WTC11 (cell line): Measurements from ENCODE around the gene PPP6R3. TPM values are rescaled to one million over a fixed set of nuclear protein-coding genes. Genes with fewer than 3 reads are reported as not detected.

Experiments used
- ATAC-seq: fragments of 200-7000 bp; cut with Tn5 transposase; 2 replicates; pipeline ENCODE4 v1.10.0; 2021; ENCODE audit warnings: mild to moderate bottlenecking, moderate library complexity
- CTCF ChIA-PET: fragments of 300-600 bp; sonication (Branson Sonifier 250); formaldehyde crosslinking; loops from one replicate; lab custom pipeline; 2021; ENCODE audit warnings: antibody characterized with exemption; lab: Charles Lee
- POLR2A ChIA-PET: fragments of 350-600 bp; sonication (Branson Sonifier 250); formaldehyde crosslinking; loops from one replicate; lab custom pipeline; 2021; ENCODE audit warnings: antibody characterized with exemption; lab: Charles Lee
- DNase-seq: peaks from one replicate; pipeline ENCODE4 v3.0.0; 2021; ENCODE audit warnings: low spot score
- H3K27ac Mint-ChIP-seq: 2 replicates; pipeline ENCODE4 v1.8.0; 2021; ENCODE audit warnings: mixed read lengths
- H3K27me3 Mint-ChIP-seq: 2 replicates; pipeline ENCODE4 v1.8.0; 2021; ENCODE audit warnings: low read depth, mild to moderate bottlenecking, moderate library complexity, mixed read lengths
- H3K36me3 Mint-ChIP-seq: 2 replicates; pipeline ENCODE4 v1.8.0; 2021; ENCODE audit warnings: mixed read lengths
- H3K4me1 Mint-ChIP-seq: 2 replicates; pipeline ENCODE4 v1.8.0; 2022; ENCODE audit warnings: mixed read lengths
- H3K4me3 Mint-ChIP-seq: 2 replicates; pipeline ENCODE4 v1.8.0; 2021; ENCODE audit warnings: mild to moderate bottlenecking, moderate library complexity, mixed read lengths
- H3K9me3 Mint-ChIP-seq: 2 replicates; pipeline ENCODE4 v1.8.0; 2021; ENCODE audit warnings: mixed read lengths
- ATF3 ChIP-seq: sonication (generic); formaldehyde crosslinking; conservative IDR thresholded peaks from 2 replicates; pipeline ENCODE4 v1.8.1; 2022; ENCODE audit warnings: mild to moderate bottlenecking, missing genetic modification reagents
- E2F5 ChIP-seq: sonication (generic); formaldehyde crosslinking; IDR thresholded peaks from 2 replicates; pipeline ENCODE4 v1.8.1; 2022; ENCODE audit warnings: mild to moderate bottlenecking, moderate library complexity, missing genetic modification reagents
- FOXJ3 ChIP-seq: sonication (generic); formaldehyde crosslinking; IDR thresholded peaks from 2 replicates; pipeline ENCODE4 v1.9.0; 2021; ENCODE audit warnings: missing genetic modification reagents, mild to moderate bottlenecking, borderline replicate concordance
- GRHL2 ChIP-seq: fragments of 250-450 bp; sonication (Bioruptor Pico); IDR thresholded peaks from 2 replicates; pipeline ENCODE4 v1.8.0; 2022; ENCODE audit warnings: mild to moderate bottlenecking, moderate library complexity; ENCODE audit not compliant: insufficient replicate concordance, severe bottlenecking
- GTF2I ChIP-seq: fragments of 250-450 bp; sonication (Bioruptor Pico); conservative IDR thresholded peaks from 2 replicates; pipeline ENCODE4 v1.4.0; 2021; ENCODE audit warnings: mild to moderate bottlenecking
- HMGA2 ChIP-seq: fragments of 250-450 bp; sonication (Bioruptor Pico); IDR thresholded peaks from 2 replicates; pipeline ENCODE4 v1.4.0; 2021; ENCODE audit warnings: mild to moderate bottlenecking, moderate library complexity
- MXD4 ChIP-seq: fragments of 250-450 bp; sonication (Bioruptor Pico); IDR thresholded peaks from 2 replicates; pipeline ENCODE4 v1.8.0; 2021; ENCODE audit warnings: mild to moderate bottlenecking, moderate library complexity, borderline replicate concordance
- MYBL2 ChIP-seq: sonication (generic); formaldehyde crosslinking; IDR thresholded peaks from 2 replicates; pipeline ENCODE4 v1.8.1; 2023; ENCODE audit warnings: mild to moderate bottlenecking, moderate library complexity, missing genetic modification reagents
- NR2C2 ChIP-seq: sonication (generic); formaldehyde crosslinking; IDR thresholded peaks from 2 replicates; pipeline ENCODE4 v1.8.0; 2022; ENCODE audit warnings: mild to moderate bottlenecking, missing genetic modification reagents
- RELA ChIP-seq: sonication (generic); formaldehyde crosslinking; IDR thresholded peaks from 2 replicates; pipeline ENCODE4 v1.8.1; 2022; ENCODE audit warnings: missing genetic modification reagents, mild to moderate bottlenecking, borderline replicate concordance
- RORB ChIP-seq: fragments of 250-450 bp; sonication (Bioruptor Pico); IDR thresholded peaks from 2 replicates; pipeline ENCODE4 v1.9.0; 2021; ENCODE audit warnings: mild to moderate bottlenecking
- TP53 ChIP-seq: sonication (generic); formaldehyde crosslinking; IDR thresholded peaks from 2 replicates; pipeline ENCODE4 v1.8.1; 2023; ENCODE audit warnings: mild to moderate bottlenecking, missing genetic modification reagents
- ZBTB21 ChIP-seq: sonication (generic); formaldehyde crosslinking; IDR thresholded peaks from 2 replicates; pipeline ENCODE4 v1.8.1; 2023; ENCODE audit warnings: mild to moderate bottlenecking, missing genetic modification reagents, borderline replicate concordance
- ZSCAN18 ChIP-seq: fragments of 250-450 bp; sonication (Bioruptor Pico); IDR thresholded peaks from 2 replicates; pipeline ENCODE4 v2.1.2; 2022; ENCODE audit warnings: mild to moderate bottlenecking, moderate library complexity
- total RNA-seq: library from RNA; stranded (reverse); gene quantifications from 3 replicates; pipeline ENCODE4 v1.2.3, GENCODE V29; 2021
- TF ChIP-seq, protein P1 (sequence below): fragments of 200-600 bp; IDR thresholded peaks from 2 replicates; pipeline ENCODE4 v1.8.0; 2022; ENCODE audit warnings: antibody characterized with exemption
- TF ChIP-seq, protein P2 (sequence below): fragments of 250-450 bp; sonication (Bioruptor Pico); IDR thresholded peaks from 2 replicates; pipeline ENCODE4 v1.9.0; 2021; ENCODE audit warnings: mild to moderate bottlenecking
- TF ChIP-seq, protein P3 (sequence below): sonication (generic); formaldehyde crosslinking; IDR thresholded peaks from 2 replicates; pipeline ENCODE4 v1.8.1; 2022; ENCODE audit warnings: missing genetic modification reagents, borderline replicate concordance
- TF ChIP-seq, protein P4 (sequence below): fragments of 250-450 bp; sonication (Bioruptor Pico); IDR thresholded peaks from 2 replicates; pipeline ENCODE4 v1.9.0; 2021; ENCODE audit warnings: moderate library complexity, mild to moderate bottlenecking, inconsistent platforms, borderline replicate concordance

PPP6R3 gene
- total RNA-seq, 1 experiment from 2014 or later: 138 TPM

- CTCF ChIA-PET: interaction anchor here (0.5 to 0.6 kb wide), 2 partner anchors 74 to 388 kb away, joined by 3 read pairs; no protein-coding TSS in a partner anchor
- H3K9me3 Mint-ChIP-seq: no peaks in the 10 kb centered on the region
- no peak overlapping the region for H3K4me3 Mint-ChIP-seq
- ATAC-seq (no peak), DNase-seq (no peak)
- H3K4me1 Mint-ChIP-seq: no peaks in the 10 kb centered on the region
- peak overlapping the region; percentile 63; the same call in 1 of the 2 replicates for H3K27ac Mint-ChIP-seq
- no peaks in the 10 kb centered on the region for H3K27me3 Mint-ChIP-seq
- H3K36me3 Mint-ChIP-seq: peaks cover 34% of the 10 kb centered on the region
- TF ChIP-seq TP53 (CRISPR knock-in tag) (no peak), FOXJ3 (CRISPR knock-in tag) (no peak), RELA (no peak), ZBTB21 (CRISPR knock-in tag) (no peak), GRHL2 (CRISPR knock-in tag) (no peak), MXD4 (CRISPR knock-in tag) (no peak), ATF3 (CRISPR knock-in tag) (no peak), NR2C2 (no peak), RORB (CRISPR knock-in tag) (no peak), GTF2I (CRISPR knock-in tag) (no peak), ZSCAN18 (CRISPR knock-in tag) (no peak), HMGA2 (CRISPR knock-in tag) (no peak), MYBL2 (no peak), E2F5 (CRISPR knock-in tag) (no peak)
- TF ChIP-seq, protein P1, sequence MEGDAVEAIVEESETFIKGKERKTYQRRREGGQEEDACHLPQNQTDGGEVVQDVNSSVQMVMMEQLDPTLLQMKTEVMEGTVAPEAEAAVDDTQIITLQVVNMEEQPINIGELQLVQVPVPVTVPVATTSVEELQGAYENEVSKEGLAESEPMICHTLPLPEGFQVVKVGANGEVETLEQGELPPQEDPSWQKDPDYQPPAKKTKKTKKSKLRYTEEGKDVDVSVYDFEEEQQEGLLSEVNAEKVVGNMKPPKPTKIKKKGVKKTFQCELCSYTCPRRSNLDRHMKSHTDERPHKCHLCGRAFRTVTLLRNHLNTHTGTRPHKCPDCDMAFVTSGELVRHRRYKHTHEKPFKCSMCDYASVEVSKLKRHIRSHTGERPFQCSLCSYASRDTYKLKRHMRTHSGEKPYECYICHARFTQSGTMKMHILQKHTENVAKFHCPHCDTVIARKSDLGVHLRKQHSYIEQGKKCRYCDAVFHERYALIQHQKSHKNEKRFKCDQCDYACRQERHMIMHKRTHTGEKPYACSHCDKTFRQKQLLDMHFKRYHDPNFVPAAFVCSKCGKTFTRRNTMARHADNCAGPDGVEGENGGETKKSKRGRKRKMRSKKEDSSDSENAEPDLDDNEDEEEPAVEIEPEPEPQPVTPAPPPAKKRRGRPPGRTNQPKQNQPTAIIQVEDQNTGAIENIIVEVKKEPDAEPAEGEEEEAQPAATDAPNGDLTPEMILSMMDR: no peak
- TF ChIP-seq, protein P2, sequence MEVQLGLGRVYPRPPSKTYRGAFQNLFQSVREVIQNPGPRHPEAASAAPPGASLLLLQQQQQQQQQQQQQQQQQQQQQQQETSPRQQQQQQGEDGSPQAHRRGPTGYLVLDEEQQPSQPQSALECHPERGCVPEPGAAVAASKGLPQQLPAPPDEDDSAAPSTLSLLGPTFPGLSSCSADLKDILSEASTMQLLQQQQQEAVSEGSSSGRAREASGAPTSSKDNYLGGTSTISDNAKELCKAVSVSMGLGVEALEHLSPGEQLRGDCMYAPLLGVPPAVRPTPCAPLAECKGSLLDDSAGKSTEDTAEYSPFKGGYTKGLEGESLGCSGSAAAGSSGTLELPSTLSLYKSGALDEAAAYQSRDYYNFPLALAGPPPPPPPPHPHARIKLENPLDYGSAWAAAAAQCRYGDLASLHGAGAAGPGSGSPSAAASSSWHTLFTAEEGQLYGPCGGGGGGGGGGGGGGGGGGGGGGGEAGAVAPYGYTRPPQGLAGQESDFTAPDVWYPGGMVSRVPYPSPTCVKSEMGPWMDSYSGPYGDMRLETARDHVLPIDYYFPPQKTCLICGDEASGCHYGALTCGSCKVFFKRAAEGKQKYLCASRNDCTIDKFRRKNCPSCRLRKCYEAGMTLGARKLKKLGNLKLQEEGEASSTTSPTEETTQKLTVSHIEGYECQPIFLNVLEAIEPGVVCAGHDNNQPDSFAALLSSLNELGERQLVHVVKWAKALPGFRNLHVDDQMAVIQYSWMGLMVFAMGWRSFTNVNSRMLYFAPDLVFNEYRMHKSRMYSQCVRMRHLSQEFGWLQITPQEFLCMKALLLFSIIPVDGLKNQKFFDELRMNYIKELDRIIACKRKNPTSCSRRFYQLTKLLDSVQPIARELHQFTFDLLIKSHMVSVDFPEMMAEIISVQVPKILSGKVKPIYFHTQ (CRISPR knock-in tag): no peak
- TF ChIP-seq, protein P3, sequence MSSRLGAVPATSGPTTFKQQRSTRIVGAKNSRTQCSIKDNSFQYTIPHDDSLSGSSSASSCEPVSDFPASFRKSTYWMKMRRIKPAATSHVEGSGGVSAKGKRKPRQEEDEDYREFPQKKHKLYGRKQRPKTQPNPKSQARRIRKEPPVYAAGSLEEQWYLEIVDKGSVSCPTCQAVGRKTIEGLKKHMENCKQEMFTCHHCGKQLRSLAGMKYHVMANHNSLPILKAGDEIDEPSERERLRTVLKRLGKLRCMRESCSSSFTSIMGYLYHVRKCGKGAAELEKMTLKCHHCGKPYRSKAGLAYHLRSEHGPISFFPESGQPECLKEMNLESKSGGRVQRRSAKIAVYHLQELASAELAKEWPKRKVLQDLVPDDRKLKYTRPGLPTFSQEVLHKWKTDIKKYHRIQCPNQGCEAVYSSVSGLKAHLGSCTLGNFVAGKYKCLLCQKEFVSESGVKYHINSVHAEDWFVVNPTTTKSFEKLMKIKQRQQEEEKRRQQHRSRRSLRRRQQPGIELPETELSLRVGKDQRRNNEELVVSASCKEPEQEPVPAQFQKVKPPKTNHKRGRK (CRISPR knock-in tag): no peak
- TF ChIP-seq, protein P4, sequence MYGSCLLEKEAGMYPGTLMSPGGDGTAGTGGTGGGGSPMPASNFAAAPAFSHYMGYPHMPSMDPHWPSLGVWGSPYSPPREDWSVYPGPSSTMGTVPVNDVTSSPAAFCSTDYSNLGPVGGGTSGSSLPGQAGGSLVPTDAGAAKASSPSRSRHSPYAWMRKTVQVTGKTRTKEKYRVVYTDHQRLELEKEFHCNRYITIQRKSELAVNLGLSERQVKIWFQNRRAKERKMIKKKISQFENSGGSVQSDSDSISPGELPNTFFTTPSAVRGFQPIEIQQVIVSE (CRISPR knock-in tag): no peak
- POLR2A ChIA-PET: no interaction called here
Measured at GRCh38 chr11:68414496-68415221, 45.9 kb upstream of the PPP6R3 start.
